ENCODE results near the gene MC2R. TPM values are rescaled to one million over a fixed set of nuclear protein-coding genes. Genes with fewer than 3 reads are reported as not detected.

The MC2R gene
- total and polyA plus RNA-seq, 2 experiments from 2014 or later: not detected

DNA sequence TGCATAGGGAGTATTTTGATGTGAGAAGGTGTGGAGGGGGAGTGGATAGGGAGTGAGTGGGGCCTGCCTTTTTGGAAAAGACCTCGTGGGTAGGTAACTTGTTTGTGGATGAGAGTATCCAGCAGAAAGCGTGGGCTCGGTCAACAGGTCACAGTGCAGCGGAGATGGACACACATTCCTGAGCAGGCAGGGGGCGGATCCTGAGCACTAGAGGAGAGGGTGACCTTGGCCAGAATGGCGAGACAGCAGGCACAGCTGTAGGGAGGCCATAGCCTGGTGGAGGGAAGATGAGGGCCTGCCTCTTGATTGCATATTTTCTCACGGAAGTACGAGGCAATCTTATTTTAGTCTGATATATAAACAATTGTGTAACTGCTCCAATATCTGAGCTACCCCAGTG is 3.6 kb upstream of the MC2R start:
- TF ChIP-seq EZH2phosphoT487 (IDR thresholded peaks at IDR 0.05; ENCODE audit: insufficient read depth, low read depth): no peak
- no peak for TF ChIP-seq EZH2 (IDR thresholded peaks at IDR 0.05; ENCODE audit: insufficient read depth, poor library complexity, severe bottlenecking)
- WGBS, 2 experiments (ENCODE audit: low coverage in 1 of 2, low lambda C conversion rate in 2 of 2, missing lambda C conversion rate in 2 of 2): 50 to 59% methylated on average over 8 of the region's 8 CpGs
- Histone ChIP-seq H3K4me2 (ENCODE audit: unreplicated experiment) (no peak overlapping the region), H3F3A (ENCODE audit: insufficient read depth) (no peaks in the 10 kb centered on the region), H4K20me1 (ENCODE audit: insufficient read depth) (no peaks in the 10 kb centered on the region), H3K27ac (no peak overlapping the region), H3K9me3 (ENCODE audit: low read depth) (no peaks in the 10 kb centered on the region), H3K79me2 (ENCODE audit: insufficient read depth) (no peaks in the 10 kb centered on the region), H3K9me2 (ENCODE audit: insufficient read depth) (no peaks in the 10 kb centered on the region), H3K27me3 (replicated peaks; ENCODE audit: insufficient read depth) (no peaks in the 10 kb centered on the region), H3K36me3 (ENCODE audit: low read depth) (no peaks in the 10 kb centered on the region), H3K4me3 (no peak overlapping the region), H3K9ac (no peak overlapping the region), H3K4me1 (ENCODE audit: insufficient read depth) (no peaks in the 10 kb centered on the region), H2AFZ (no peak overlapping the region)
- DNase-seq: no peak
- in situ Hi-C loops (cut with MboI): no loop called here

DNA sequence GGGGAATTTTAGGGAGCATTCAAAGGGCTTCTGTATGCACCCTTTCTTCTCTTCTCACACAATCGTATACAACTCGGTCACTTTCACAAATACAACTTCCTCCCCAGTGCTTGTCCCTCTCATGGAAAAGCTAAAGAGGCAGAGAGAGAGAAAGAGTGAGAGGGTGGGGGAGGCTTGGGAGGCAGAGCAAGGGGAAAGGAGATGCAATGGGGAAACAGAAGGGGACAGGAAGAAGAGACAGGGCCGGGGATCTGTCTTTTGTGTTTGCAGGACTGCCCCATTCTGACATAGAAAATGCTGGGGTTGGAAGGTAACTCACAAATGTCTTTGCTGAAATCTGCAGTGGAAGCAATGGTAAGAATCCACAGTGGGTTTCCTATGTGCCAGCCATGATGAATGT is 2.1 kb upstream of the MC2R start:
- Histone ChIP-seq H3K27ac (no peak overlapping the region), H3K36me3 (ENCODE audit: low read depth) (no peaks in the 10 kb centered on the region), H3K9me2 (ENCODE audit: insufficient read depth) (no peaks in the 10 kb centered on the region), H2AFZ (no peak overlapping the region), H3K4me3 (no peak overlapping the region), H3K9ac (no peak overlapping the region), H3K4me2 (ENCODE audit: unreplicated experiment) (no peak overlapping the region), H3K9me3 (ENCODE audit: low read depth) (no peaks in the 10 kb centered on the region), H3K27me3 (replicated peaks; ENCODE audit: insufficient read depth) (no peaks in the 10 kb centered on the region), H3K79me2 (ENCODE audit: insufficient read depth) (no peaks in the 10 kb centered on the region), H3F3A (ENCODE audit: insufficient read depth) (no peaks in the 10 kb centered on the region), H3K4me1 (ENCODE audit: insufficient read depth) (no peaks in the 10 kb centered on the region), H4K20me1 (ENCODE audit: insufficient read depth) (no peaks in the 10 kb centered on the region)
- WGBS, 2 experiments (ENCODE audit: low coverage in 1 of 2, low lambda C conversion rate in 2 of 2, missing lambda C conversion rate in 2 of 2): 42 to 49% methylated on average over 3 of the region's 3 CpGs
- TF ChIP-seq EZH2 (IDR thresholded peaks at IDR 0.05; ENCODE audit: insufficient read depth, poor library complexity, severe bottlenecking): no peak
- TF ChIP-seq EZH2phosphoT487 (IDR thresholded peaks at IDR 0.05; ENCODE audit: insufficient read depth, low read depth): no peak
- no peak for DNase-seq
- in situ Hi-C loops (cut with MboI): no loop called here

GRCh38 chr18:13916559-13916958 is 1.2 kb upstream of the MC2R start:
- no peak overlapping the region for H2AFZ ChIP-seq
- no peak overlapping the region for H3K9ac ChIP-seq
- H3K4me2 ChIP-seq (ENCODE audit: unreplicated experiment): no peak overlapping the region
- no peaks in the 10 kb centered on the region for H3K9me3 ChIP-seq (ENCODE audit: low read depth)
- H3K9me2 ChIP-seq (ENCODE audit: insufficient read depth): no peaks in the 10 kb centered on the region
- no peaks in the 10 kb centered on the region for H3K36me3 ChIP-seq (ENCODE audit: low read depth)
- no peak overlapping the region for H3K27ac ChIP-seq
- in situ Hi-C loops (cut with MboI): no loop called here
- H3K79me2 ChIP-seq (ENCODE audit: insufficient read depth): no peaks in the 10 kb centered on the region
- no peaks in the 10 kb centered on the region for H3K27me3 ChIP-seq (replicated peaks; ENCODE audit: insufficient read depth)
- no peaks in the 10 kb centered on the region for H3F3A ChIP-seq (ENCODE audit: insufficient read depth)
- H4K20me1 ChIP-seq (ENCODE audit: insufficient read depth): no peaks in the 10 kb centered on the region
- WGBS, 2 experiments (ENCODE audit: low coverage in 1 of 2, low lambda C conversion rate in 2 of 2, missing lambda C conversion rate in 2 of 2): 13 to 28% methylated on average over 6 of the region's 6 CpGs
- H3K4me3 ChIP-seq: no peak overlapping the region
- TF ChIP-seq EZH2phosphoT487 (IDR thresholded peaks at IDR 0.05; ENCODE audit: insufficient read depth, low read depth): no peak
- TF ChIP-seq EZH2 (IDR thresholded peaks at IDR 0.05; ENCODE audit: insufficient read depth, poor library complexity, severe bottlenecking): no peak
- no peaks in the 10 kb centered on the region for H3K4me1 ChIP-seq (ENCODE audit: insufficient read depth)
- no peak for DNase-seq

DNA sequence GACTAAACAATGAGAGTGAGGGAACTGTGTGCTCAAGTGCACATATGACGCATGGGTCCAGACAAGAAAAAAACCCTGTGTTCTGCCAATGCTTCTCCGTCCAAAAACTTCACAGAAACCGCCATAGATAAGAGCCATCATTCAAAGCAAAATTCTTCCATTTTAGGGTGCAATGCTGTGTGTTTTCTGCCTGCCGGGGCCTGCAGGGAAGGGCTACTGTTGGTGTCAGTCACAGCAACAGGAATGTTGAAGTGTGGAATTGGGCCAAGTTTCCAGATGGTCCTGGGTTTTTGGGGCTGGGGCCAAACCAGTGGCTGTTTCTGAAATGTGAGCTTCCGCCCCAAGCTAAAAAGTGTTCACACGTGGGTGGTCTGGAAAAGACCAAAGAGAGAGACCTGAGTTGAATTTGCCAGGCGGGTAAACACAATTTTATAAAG is 677 bp upstream of the MC2R start:
- 4 to 7% methylated on average over 7 of the region's 7 CpGs for WGBS, 2 experiments (ENCODE audit: low coverage in 1 of 2, low lambda C conversion rate in 2 of 2, missing lambda C conversion rate in 2 of 2)
- Histone ChIP-seq H3F3A (ENCODE audit: insufficient read depth) (no peaks in the 10 kb centered on the region), H3K9me3 (ENCODE audit: low read depth) (no peaks in the 10 kb centered on the region), H3K4me3 (no peak overlapping the region), H4K20me1 (ENCODE audit: insufficient read depth) (no peaks in the 10 kb centered on the region), H3K27ac (no peak overlapping the region), H3K79me2 (ENCODE audit: insufficient read depth) (no peaks in the 10 kb centered on the region), H3K4me2 (ENCODE audit: unreplicated experiment) (no peak overlapping the region), H3K9me2 (ENCODE audit: insufficient read depth) (no peaks in the 10 kb centered on the region), H3K36me3 (ENCODE audit: low read depth) (no peaks in the 10 kb centered on the region), H3K9ac (no peak overlapping the region), H3K4me1 (ENCODE audit: insufficient read depth) (no peaks in the 10 kb centered on the region), H3K27me3 (replicated peaks; ENCODE audit: insufficient read depth) (no peaks in the 10 kb centered on the region), H2AFZ (no peak overlapping the region)
- in situ Hi-C loops (cut with MboI): no loop called here
- TF ChIP-seq EZH2 (IDR thresholded peaks at IDR 0.05; ENCODE audit: insufficient read depth, poor library complexity, severe bottlenecking): no peak
- no peak for TF ChIP-seq EZH2phosphoT487 (IDR thresholded peaks at IDR 0.05; ENCODE audit: insufficient read depth, low read depth)
- DNase-seq: no peak

DNA sequence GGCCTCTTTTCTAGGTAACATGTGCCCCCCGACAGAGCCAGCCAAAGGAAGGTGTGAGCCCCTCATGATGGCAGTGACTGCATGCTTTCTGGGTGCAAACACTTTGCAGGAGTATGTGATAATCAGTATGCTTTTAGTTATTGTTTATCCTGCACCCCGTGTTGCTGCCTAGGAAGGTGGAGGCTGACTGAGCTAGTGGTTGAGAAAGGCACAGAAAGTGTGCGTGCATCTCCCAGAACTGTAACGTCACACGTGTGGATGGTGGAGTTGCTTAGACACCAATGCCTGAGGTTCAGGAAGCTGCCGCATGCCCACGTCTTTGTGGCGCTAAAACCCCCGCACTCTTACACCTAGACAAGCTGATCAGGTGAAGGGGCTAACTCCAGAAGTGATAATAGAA is 580 bp downstream of the MC2R start:
- WGBS, 2 experiments (ENCODE audit: low coverage in 1 of 2, low lambda C conversion rate in 2 of 2, missing lambda C conversion rate in 2 of 2): 49 to 60% methylated on average over 9 of the region's 9 CpGs
- Histone ChIP-seq H4K20me1 (ENCODE audit: insufficient read depth) (no peaks in the 10 kb centered on the region), H3K27ac (no peak overlapping the region), H3K4me3 (no peak overlapping the region), H3K4me1 (ENCODE audit: insufficient read depth) (no peaks in the 10 kb centered on the region), H3K27me3 (replicated peaks; ENCODE audit: insufficient read depth) (no peaks in the 10 kb centered on the region), H3K36me3 (ENCODE audit: low read depth) (no peaks in the 10 kb centered on the region), H3F3A (ENCODE audit: insufficient read depth) (no peaks in the 10 kb centered on the region), H2AFZ (no peak overlapping the region), H3K9me2 (ENCODE audit: insufficient read depth) (no peaks in the 10 kb centered on the region), H3K9ac (no peak overlapping the region), H3K79me2 (ENCODE audit: insufficient read depth) (no peaks in the 10 kb centered on the region), H3K4me2 (ENCODE audit: unreplicated experiment) (no peak overlapping the region), H3K9me3 (ENCODE audit: low read depth) (no peaks in the 10 kb centered on the region)
- in situ Hi-C loops (cut with MboI): no loop called here
- TF ChIP-seq EZH2phosphoT487 (IDR thresholded peaks at IDR 0.05; ENCODE audit: insufficient read depth, low read depth): no peak
- no peak for DNase-seq
